Measurements from ENCODE around the gene RGS6.
"Not testable (repeated sequence)": the region's sequence is repeated elsewhere in the genome, so short reads cannot be mapped to it uniquely, and the experiment has no call there.

DNA sequence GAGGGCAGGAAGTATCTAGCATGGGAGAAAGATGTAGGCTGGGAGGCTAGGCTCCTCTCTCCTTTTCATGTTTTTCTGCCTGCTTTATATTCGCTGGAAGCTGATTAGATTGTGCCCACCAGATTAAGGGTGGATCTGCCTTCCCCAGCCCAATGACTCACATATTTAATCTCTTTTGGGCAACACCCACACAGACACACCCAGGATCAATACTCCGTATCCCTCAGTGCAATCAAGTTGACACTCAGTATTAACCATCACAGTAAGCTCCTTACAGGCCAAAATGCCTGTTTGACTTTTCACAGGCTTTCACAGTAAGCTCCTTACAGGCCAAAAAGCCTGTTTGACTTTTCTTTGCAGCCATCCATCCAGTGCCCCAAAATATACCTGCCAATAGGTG is 9.4 kb downstream of the RGS6 start:
- TF ChIP-seq, protein P1, sequence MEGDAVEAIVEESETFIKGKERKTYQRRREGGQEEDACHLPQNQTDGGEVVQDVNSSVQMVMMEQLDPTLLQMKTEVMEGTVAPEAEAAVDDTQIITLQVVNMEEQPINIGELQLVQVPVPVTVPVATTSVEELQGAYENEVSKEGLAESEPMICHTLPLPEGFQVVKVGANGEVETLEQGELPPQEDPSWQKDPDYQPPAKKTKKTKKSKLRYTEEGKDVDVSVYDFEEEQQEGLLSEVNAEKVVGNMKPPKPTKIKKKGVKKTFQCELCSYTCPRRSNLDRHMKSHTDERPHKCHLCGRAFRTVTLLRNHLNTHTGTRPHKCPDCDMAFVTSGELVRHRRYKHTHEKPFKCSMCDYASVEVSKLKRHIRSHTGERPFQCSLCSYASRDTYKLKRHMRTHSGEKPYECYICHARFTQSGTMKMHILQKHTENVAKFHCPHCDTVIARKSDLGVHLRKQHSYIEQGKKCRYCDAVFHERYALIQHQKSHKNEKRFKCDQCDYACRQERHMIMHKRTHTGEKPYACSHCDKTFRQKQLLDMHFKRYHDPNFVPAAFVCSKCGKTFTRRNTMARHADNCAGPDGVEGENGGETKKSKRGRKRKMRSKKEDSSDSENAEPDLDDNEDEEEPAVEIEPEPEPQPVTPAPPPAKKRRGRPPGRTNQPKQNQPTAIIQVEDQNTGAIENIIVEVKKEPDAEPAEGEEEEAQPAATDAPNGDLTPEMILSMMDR (IDR thresholded peaks at IDR 0.05) = not testable (repeated sequence)
- not testable (repeated sequence) for TF ChIP-seq POLR2A, POLR2AphosphoS5, EP300 (IDR thresholded peaks at IDR 0.05)
